CD4-positive, alpha-beta memory T cell (primary cell): ENCODE results near the gene FFAR2. TPM values are rescaled to one million over a fixed set of nuclear protein-coding genes. Genes with fewer than 3 reads are reported as not detected.
"Not testable (repeated sequence)": the region's sequence is repeated elsewhere in the genome, so short reads cannot be mapped to it uniquely, and the experiment has no call there.

Experiments
- CTCF ChIA-PET: fragments of 350-600 bp; sonication (Branson Sonifier 250); formaldehyde crosslinking; loops from one replicate; lab custom pipeline; 2021; ENCODE audit warnings: inconsistent platforms; ENCODE audit not compliant: partially characterized antibody; lab: Charles Lee
- POLR2A ChIA-PET: fragments of 350-600 bp; sonication (Branson Sonifier 250); formaldehyde crosslinking; loops from one replicate; lab custom pipeline; 2021; ENCODE audit not compliant: partially characterized antibody; lab: Charles Lee
- DNase-seq, 5 donors: peaks; one replicate each; pipeline versions ENCODE4 v3.0.0 to v3.0.0-alpha.2; 2020 to 2022; ENCODE audit warnings: mixed read lengths in 1 of 5
- H3K27ac ChIP-seq: one replicate; pipeline ENCODE4 v1.7.0; 2013; ENCODE audit warnings: low read depth, low read length
- H3K27me3 ChIP-seq: 2 replicates; pipeline ENCODE4 v1.7.0; 2013; ENCODE audit warnings: mild to moderate bottlenecking, low read length, moderate library complexity; ENCODE audit not compliant: insufficient read depth
- H3K36me3 ChIP-seq: 2 replicates; pipeline ENCODE4 v1.7.0; 2013; ENCODE audit warnings: mild to moderate bottlenecking, low read length, moderate library complexity; ENCODE audit not compliant: insufficient read depth
- H3K4me1 ChIP-seq: 2 replicates; pipeline ENCODE4 v1.7.0; 2013; ENCODE audit warnings: mild to moderate bottlenecking, low read length, moderate library complexity; ENCODE audit not compliant: insufficient read depth
- H3K4me3 ChIP-seq, 2 donors: one replicate each; pipeline ENCODE4 v1.7.0; 2013; ENCODE audit warnings: low read length in 2 of 2, mild to moderate bottlenecking in 1 of 2
- H3K9me3 ChIP-seq, 2 donors: one replicate each; pipeline ENCODE4 v1.7.0; 2013; ENCODE audit warnings: low read length in 2 of 2, control low read depth in 1 of 2; ENCODE audit not compliant: control insufficient read depth in 1 of 2
- H3K27ac Mint-ChIP-seq, 7 donors: one replicate each; pipeline ENCODE4 v1.8.0; 2020 to 2021; ENCODE audit warnings: mixed read lengths in 7 of 7, mild to moderate bottlenecking in 6 of 7, inconsistent platforms in 3 of 7, moderate library complexity in 3 of 7
- H3K27me3 Mint-ChIP-seq, 2 donors: one replicate each; pipeline ENCODE4 v1.8.0; 2020 to 2021; ENCODE audit warnings: mixed read lengths in 2 of 2
- H3K36me3 Mint-ChIP-seq, 2 donors: one replicate each; pipeline ENCODE4 v1.8.0; 2020 to 2021; ENCODE audit warnings: mixed read lengths in 2 of 2, inconsistent platforms in 1 of 2, mild to moderate bottlenecking in 1 of 2
- H3K4me1 Mint-ChIP-seq, 4 donors: one replicate each; pipeline ENCODE4 v1.8.0; 2020 to 2021; ENCODE audit warnings: mixed read lengths in 4 of 4, mild to moderate bottlenecking in 1 of 4
- H3K4me3 Mint-ChIP-seq, 8 donors: one replicate each; pipeline ENCODE4 v1.8.0; 2020 to 2021; ENCODE audit warnings: mixed read lengths in 8 of 8, mild to moderate bottlenecking in 7 of 8, moderate library complexity in 6 of 8, inconsistent platforms in 3 of 8
- H3K9me3 Mint-ChIP-seq, 8 donors: one replicate each; pipeline ENCODE4 v1.8.0; 2020 to 2021; ENCODE audit warnings: mixed read lengths in 8 of 8, mild to moderate bottlenecking in 5 of 8, inconsistent platforms in 3 of 8, moderate library complexity in 1 of 8
- intact Hi-C: fragments of 100-400 bp; cut with micrococcal nuclease; formaldehyde crosslinking; loops from one replicate; pipeline ENCODE4 v1.15.1; 2023
- polyA plus RNA-seq, 2 donors: library from polyadenylated mRNA; unstranded; fragments of 300-500 nt; fragmentation: Illumina TruSeq; gene quantifications; one replicate each; pipeline ENCODE4 v1.2.3, GENCODE V29; 2021
- total RNA-seq, 2 experiments: library from RNA; stranded (reverse); gene quantifications; one replicate each; pipeline ENCODE4 v1.2.3, GENCODE V29; 2021

FFAR2 gene
- total RNA-seq = under 1 TPM in 1 of 2 experiments, not detected in 1; 0.15 TPM
- not detected for polyA plus RNA-seq

DNA sequence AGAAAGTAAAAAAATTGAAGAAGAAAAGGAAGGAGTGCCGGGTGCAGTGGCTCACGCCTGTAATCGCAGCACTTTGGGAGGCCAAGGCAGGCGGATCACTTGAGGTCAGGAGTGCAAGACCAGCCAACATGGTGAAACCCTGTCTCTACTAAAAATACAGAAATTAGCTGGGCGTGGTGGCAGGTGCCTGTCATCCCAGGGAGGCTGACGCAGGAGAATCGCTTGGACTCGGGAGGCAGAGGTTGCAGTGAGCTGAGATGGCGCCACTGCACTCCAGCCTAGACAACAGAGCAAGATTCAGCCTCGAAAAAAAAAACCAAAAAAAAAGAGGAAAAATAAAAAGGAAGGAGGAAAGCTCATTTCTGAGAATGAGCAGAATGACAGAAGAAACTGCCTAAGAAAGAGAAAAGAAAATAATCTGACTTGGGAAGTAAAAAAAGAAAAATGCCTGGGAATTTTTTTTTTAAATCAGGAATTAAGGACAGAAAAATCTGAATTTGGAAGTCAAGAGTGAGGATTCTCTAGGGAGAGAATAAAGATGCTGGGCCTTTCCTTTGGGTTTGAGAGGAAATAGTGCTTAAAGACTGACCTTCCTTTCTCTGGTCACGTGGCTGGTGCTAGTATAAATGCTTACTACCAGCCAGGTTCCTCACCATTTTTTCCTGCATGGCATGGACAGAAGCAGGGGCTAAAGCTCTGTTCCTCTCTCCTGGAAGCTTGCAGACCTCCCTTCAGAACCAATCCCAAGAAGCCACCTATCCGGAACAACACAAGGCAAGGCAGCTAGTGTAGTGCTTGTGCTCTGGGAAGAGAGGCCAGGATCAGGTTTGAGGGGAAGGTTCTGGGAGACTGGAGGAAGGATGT is at the start of gene FFAR2:
FFAR2 (plus strand) TSS at position 652 of the 864 bp plus-strand sequence. CDS start 1,458 bp downstream, outside the sequence.
- H3K4me3 Mint-ChIP-seq = peak within 1 kb of the TSS in 3 of 8 donors; percentile 2 to 58 (median 15)
- H3K9me3 Mint-ChIP-seq = no peaks in the 10 kb centered on the region
- Histone ChIP-seq H3K27ac (no peak within 1 kb of the TSS), H3K4me1 (peaks cover 39% of the 10 kb centered on the region), H3K4me3 (no peak within 1 kb of the TSS), H3K27me3 (no peaks in the 10 kb centered on the region), H3K36me3 (no peaks in the 10 kb centered on the region), H3K9me3 (no peaks in the 10 kb centered on the region)
- CTCF ChIA-PET = interaction anchor here (0.6 to 1.4 kb wide), 2 partner anchors 12 to 33 kb away, joined by 3 read pairs; no protein-coding TSS in a partner anchor
- H3K27ac Mint-ChIP-seq = peak within 1 kb of the TSS in 6 of 7 donors; percentile 26 to 66 (median 44)
- H3K4me1 Mint-ChIP-seq = peaks cover 29 to 70% (median 50%) of the 10 kb centered on the region in 4 donors
- DNase-seq = no peak
- peaks cover 0 to 5% of the 10 kb centered on the region in 2 donors for H3K27me3 Mint-ChIP-seq
- POLR2A ChIA-PET = interaction anchor here (1.8 kb wide), 1 partner anchor 15 kb away, joined by 7 read pairs; no protein-coding TSS in a partner anchor
- H3K36me3 Mint-ChIP-seq = no peaks in the 10 kb centered on the region
- intact Hi-C loops = no loop called here

DNA sequence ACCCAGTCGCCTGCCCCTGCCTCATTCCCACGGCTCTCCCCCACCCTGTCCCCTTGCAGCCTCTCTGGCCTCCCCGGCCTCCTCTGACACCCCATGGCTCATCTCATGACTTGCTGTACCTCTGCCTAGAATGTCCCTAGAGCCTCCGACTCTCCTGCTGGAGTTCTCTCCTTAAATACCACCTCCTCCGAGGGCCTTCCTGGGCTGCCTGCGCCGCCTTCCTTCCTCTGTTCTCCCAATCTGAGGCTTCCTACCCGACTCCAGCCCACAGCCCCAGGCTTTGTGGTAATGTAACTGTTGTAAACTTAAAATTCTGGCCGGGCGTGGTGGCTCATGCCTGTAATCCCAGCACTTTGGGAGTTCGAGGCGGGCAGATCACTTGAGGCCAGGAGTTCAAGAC is 49.5 kb upstream of the FFAR2 start:
- ChIA-PET CTCF (no interaction called here), POLR2A (no interaction called here)
- H3K4me3 ChIP-seq = no peak overlapping the region
- no peaks in the 10 kb centered on the region for H3K36me3 ChIP-seq
- no peaks in the 10 kb centered on the region for H3K4me1 ChIP-seq
- Mint-ChIP-seq H3K4me3 (no peak overlapping the region), H3K36me3 (no peaks in the 10 kb centered on the region), H3K9me3 (no peaks in the 10 kb centered on the region), H3K27ac (no peak overlapping the region), H3K4me1 (peaks cover 0 to 4% (median 0%) of the 10 kb centered on the region in 4 donors), H3K27me3 (peaks cover 2% of the 10 kb centered on the region in 2 donors)
- intact Hi-C loops = no loop called here
- no peak overlapping the region for H3K27ac ChIP-seq
- no peaks in the 10 kb centered on the region for H3K27me3 ChIP-seq
- DNase-seq = no peak
- no peaks in the 10 kb centered on the region for H3K9me3 ChIP-seq

DNA sequence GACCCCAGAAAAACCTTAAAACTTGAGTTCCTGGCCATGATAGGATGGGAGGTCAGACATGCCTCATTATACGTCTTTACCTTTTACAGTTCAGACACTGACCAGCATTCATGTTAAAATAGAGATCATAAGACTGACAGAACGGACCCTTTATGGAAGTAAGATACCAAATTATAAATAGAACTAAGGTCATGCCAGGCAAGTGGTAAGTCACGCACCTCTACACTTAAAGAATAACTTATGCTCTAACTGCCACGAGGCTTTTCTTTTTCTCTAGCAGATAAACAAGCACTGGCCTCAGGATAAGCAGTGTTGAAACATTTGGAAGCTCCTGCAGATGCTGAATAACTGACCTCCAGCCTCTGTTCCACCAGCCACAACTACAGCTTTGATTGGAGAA is 48.8 kb upstream of the FFAR2 start:
- Mint-ChIP-seq H3K27me3 (peaks cover 2% of the 10 kb centered on the region in 2 donors), H3K4me3 (no peak overlapping the region), H3K36me3 (no peaks in the 10 kb centered on the region), H3K27ac (no peak overlapping the region), H3K4me1 (peaks cover 0 to 6% (median 0%) of the 10 kb centered on the region in 4 donors), H3K9me3 (no peaks in the 10 kb centered on the region)
- Histone ChIP-seq H3K4me1 (no peaks in the 10 kb centered on the region), H3K36me3 (no peaks in the 10 kb centered on the region), H3K27me3 (no peaks in the 10 kb centered on the region), H3K4me3 (no peak overlapping the region), H3K27ac (no peak overlapping the region), H3K9me3 (no peaks in the 10 kb centered on the region)
- intact Hi-C loops = no loop called here
- ChIA-PET CTCF (no interaction called here), POLR2A (no interaction called here)
- DNase-seq = no peak

DNA sequence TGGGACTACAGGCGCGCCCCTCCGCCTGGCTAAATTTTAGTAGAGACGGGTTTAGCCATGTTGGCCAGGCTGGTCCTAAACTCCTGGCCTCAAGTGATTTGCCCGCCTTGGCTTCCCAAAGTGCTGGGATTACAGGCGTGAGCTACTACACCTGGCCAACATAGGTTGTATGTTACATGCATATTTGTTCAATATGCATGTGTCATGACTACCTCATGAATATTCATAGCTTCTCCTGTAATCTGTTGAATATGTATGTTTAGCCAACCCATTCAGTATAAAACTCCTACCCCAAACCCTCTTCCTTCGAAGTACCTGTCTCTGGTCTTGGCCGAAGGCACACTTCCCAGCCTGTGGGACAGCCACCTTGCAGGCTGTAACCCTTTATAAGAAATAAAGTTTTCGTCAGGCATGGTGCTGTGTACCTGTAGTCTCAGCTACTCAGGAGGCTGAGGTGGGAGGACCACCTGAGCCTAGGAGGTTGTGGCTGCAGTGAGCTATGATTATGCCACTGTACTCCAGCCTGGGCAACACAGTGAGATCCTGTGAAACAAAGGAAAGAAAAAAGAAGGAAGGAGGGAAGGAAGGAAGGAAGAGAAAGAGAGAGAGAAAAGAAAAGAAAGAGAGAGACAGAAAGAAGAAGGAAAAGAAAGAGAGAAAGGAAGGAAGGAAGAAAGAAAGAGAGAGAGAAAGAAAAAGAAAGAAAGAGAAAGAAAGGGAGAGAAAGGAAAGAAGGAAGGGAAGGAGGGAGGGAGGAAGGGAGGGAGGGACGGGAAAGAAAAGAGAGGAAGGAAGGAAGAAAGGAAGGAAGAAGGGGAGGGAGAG is 47.9 kb upstream of the FFAR2 start:
- Histone ChIP-seq H3K9me3 (no peaks in the 10 kb centered on the region), H3K27ac (no peak overlapping the region), H3K27me3 (no peaks in the 10 kb centered on the region), H3K4me1 (no peaks in the 10 kb centered on the region), H3K36me3 (no peaks in the 10 kb centered on the region), H3K4me3 (no peak overlapping the region)
- ChIA-PET CTCF (no interaction called here), POLR2A (no interaction called here)
- peak overlapping the region in 1 of 7 donors; percentile 77 for H3K27ac Mint-ChIP-seq
- peaks cover 2% of the 10 kb centered on the region in 2 donors for H3K27me3 Mint-ChIP-seq
- H3K9me3 Mint-ChIP-seq = no peaks in the 10 kb centered on the region
- H3K4me1 Mint-ChIP-seq = peaks cover 0 to 6% (median 0%) of the 10 kb centered on the region in 4 donors
- H3K4me3 Mint-ChIP-seq = no peak overlapping the region
- no peaks in the 10 kb centered on the region for H3K36me3 Mint-ChIP-seq
- DNase-seq = no peak
- intact Hi-C loops = no loop called here

DNA sequence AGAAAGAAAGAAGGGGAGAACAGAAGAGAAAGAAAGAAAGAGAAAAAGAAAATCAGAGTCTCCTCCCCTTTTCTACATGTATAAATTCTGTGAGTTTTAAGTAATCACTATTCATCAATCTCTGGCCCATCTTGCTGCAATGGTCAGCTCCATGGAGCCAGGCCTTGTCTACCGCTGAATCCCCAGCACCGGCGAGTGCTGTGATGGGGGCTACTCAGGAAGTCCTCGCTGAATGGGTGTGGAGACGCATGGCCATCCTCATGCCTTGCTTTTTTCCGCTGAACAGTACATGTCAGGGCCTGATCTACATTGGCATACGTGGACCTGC is 47.3 kb upstream of the FFAR2 start:
- intact Hi-C loops = no loop called here

DNA sequence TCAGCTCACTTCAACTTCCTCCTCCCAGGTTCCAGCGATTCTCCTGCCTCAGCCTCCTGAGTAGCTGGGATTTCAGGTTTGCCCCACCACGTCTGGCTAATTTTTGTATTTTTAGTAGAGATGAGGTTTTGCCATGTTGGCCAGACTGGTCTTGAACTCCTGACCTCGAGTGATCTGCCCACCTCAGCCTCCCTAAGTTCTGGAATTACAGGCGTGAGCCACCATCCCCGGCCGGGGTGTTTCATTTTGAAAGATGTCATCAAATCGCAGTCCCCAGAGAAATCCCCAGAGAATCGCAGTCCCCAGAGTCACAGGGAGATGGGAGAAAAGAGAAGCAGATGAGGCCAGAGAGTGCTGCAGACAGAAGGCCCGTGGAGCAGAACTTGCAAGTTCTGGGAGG is 46.6 kb upstream of the FFAR2 start:
- CTCF ChIA-PET, H3K27me3 Mint-ChIP-seq: not testable (repeated sequence)

More for the DNA sequence above, 47.3 kb upstream of the FFAR2 start:
- no peaks in the 10 kb centered on the region for H3K36me3 ChIP-seq
- peaks cover 0 to 6% (median 0%) of the 10 kb centered on the region in 4 donors for H3K4me1 Mint-ChIP-seq
- H3K27me3 Mint-ChIP-seq = peaks cover 2% of the 10 kb centered on the region in 2 donors
- CTCF ChIA-PET = interaction anchor here (0.6 kb wide), 1 partner anchor 487 kb away, joined by 3 read pairs; no protein-coding TSS in a partner anchor
- POLR2A ChIA-PET = no interaction called here
- no peak overlapping the region for H3K4me3 ChIP-seq
- H3K27ac ChIP-seq = no peak overlapping the region
- H3K4me3 Mint-ChIP-seq = no peak overlapping the region
- no peaks in the 10 kb centered on the region for H3K9me3 ChIP-seq
- H3K36me3 Mint-ChIP-seq = no peaks in the 10 kb centered on the region
- DNase-seq = no peak
- H3K27me3 ChIP-seq = no peaks in the 10 kb centered on the region
- no peaks in the 10 kb centered on the region for H3K4me1 ChIP-seq
- no peaks in the 10 kb centered on the region for H3K9me3 Mint-ChIP-seq
- H3K27ac Mint-ChIP-seq = no peak overlapping the region

More for the DNA sequence above, 46.6 kb upstream of the FFAR2 start:
- H3K27ac Mint-ChIP-seq, H3K9me3 ChIP-seq, H3K4me3 ChIP-seq, H3K27ac ChIP-seq, H3K4me1 ChIP-seq, POLR2A ChIA-PET, H3K4me1 Mint-ChIP-seq, H3K9me3 Mint-ChIP-seq, H3K36me3 ChIP-seq, H3K27me3 ChIP-seq, DNase-seq, intact Hi-C loops, H3K4me3 Mint-ChIP-seq, H3K36me3 Mint-ChIP-seq: not testable (repeated sequence)
